Fibroblast of lung (primary cell): ENCODE data around the gene IQGAP2.

Experiments
- CTCF ChIP-seq, 2 donors: IDR thresholded peaks in 1 of 2; conservative IDR thresholded peaks in 1 of 2; 1 replicate in 1 of 2; 2 replicates in 1 of 2; pipeline ENCODE4 v1.5.1; 2011 to 2012; ENCODE audit warnings: low read length in 2 of 2, control low read depth in 1 of 2, inconsistent platforms in 1 of 2, low read depth in 1 of 2, mild to moderate bottlenecking in 1 of 2
- EZH2 ChIP-seq: IDR thresholded peaks from 2 replicates; pipeline ENCODE4 v1.5.1; 2012; ENCODE audit warnings: low read length, control low read depth, mild to moderate bottlenecking; ENCODE audit errors: missing control alignments

- TF ChIP-seq CTCF (conservative IDR thresholded peaks at IDR 0.05 in 1 of 2, IDR thresholded peaks at IDR 0.05 in 1 of 2; ENCODE audit: low read depth in 1 of 2, low read length in 2 of 2) (no peak), EZH2 (no peak)
Measured at GRCh38 chr5:76532973-76533372, 129.9 kb downstream of the IQGAP2 start.
